GM21447 (cell line): ENCODE measurements around the gene TMOD1.
A peak's percentile ranks its signal among the peaks of the same experiment; 100 is the strongest.
"Not testable (repeated sequence)": the region's sequence is repeated elsewhere in the genome, so short reads cannot be mapped to it uniquely, and the experiment has no call there.

Source experiments
- ATAC-seq: cut with Tn5 transposase; IDR thresholded peaks from one replicate; pipeline ENCODE4 v1.9.1; 2021; ENCODE audit not compliant: unreplicated experiment

The TMOD1 gene

GRCh38 chr9:97497558-97498375 lies 3.7 kb upstream of the TMOD1 start:
- not testable (repeated sequence) for ATAC-seq

DNA sequence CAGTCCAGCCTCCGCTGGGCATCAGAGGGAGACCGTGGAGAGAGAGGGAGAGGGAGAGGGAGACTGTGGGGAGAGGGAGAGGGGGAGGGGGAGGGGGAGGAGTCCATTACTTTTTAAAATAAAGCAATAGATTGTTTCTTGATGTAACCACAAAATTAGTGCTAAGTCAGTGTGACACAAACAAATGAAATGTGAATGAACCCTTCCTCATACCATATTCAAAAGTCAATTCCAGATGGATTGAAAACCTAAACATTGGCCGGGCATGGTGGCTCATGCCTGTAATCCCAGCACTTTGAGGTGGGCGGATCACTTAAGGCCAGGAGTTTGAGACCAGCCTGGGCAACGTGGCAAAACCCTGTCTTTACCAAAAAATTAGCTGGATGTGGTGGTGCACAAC lies 2.6 kb upstream of the TMOD1 start:
- not testable (repeated sequence) for ATAC-seq

GRCh38 chr9:97500263-97500662 lies 1.2 kb upstream of the TMOD1 start:
- no peak for ATAC-seq

- no peak for ATAC-seq
These were observed 695 bp upstream of the TMOD1 start for GRCh38 chr9:97500765-97501176.

- ATAC-seq = peak; percentile 27
These were observed 431 bp downstream of the TMOD1 start for GRCh38 chr9:97501972-97502221.

DNA sequence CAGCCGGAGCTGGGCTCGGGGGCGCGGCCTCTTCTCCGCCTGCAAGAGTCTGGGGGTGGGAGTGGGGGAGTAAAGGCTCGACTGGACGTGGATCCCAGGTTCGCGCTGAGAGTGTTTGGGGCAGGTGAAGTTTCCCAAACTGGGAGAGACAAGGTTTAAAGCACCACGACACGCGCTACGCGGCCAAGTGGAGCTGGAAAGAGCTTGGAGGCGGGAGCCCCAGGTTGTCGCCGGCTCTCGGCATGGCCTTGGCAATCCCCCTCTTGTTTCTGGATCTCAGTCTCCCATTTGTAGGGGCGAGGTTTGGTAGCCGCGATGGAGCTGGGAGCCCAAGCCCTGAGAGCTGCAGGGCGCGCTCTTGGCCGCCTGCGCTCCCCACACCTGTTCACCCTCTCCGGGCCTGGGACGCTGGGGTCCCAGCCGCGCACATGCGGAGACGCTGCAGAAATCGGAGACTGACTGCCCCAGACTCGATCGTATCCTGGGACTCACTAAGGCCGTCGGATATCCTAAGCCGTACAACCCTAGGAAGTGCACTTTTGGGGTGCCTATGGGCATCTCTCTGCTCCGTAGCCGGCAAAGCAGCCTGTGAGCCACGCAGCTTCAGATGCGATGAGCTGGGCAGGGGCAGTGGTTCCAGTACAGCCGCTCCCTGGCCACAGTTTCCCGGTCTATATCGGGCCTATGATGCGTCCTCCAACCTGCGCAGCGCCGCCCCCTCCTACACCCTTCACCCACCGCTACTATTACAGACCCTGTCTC lies 937 bp downstream of the TMOD1 start:
- ATAC-seq = no peak

- ATAC-seq = no peak
These were observed 1.8 kb downstream of the TMOD1 start for GRCh38 chr9:97502984-97503861.

- no peak for ATAC-seq
These were observed 2.4 kb downstream of the TMOD1 start for GRCh38 chr9:97503862-97504210.

- ATAC-seq = no peak
These were observed 3.1 kb downstream of the TMOD1 start for GRCh38 chr9:97504381-97505216.

DNA sequence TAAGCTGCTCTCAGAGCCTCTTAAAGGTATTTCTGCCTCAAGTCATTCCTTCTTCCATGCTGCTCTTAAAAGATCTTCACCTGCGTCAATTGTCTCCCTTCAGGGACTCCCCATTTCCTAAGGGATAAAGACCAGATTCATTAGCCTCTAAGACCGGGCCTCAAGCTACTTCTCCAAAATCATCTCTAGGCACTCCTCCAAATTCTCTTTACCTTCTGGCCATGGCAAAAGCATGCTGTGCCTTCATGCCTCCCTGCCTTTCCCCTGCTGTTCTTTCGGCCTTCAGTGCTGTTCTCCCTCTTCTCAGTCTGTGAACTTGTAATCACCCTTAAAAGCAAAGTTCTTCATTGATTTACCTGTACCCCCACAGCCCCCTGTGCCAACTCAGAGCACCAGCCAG lies 4.4 kb downstream of the TMOD1 start:
- ATAC-seq = no peak

GRCh38 chr9:97506306-97506705 lies 4.8 kb downstream of the TMOD1 start:
- no peak for ATAC-seq

DNA sequence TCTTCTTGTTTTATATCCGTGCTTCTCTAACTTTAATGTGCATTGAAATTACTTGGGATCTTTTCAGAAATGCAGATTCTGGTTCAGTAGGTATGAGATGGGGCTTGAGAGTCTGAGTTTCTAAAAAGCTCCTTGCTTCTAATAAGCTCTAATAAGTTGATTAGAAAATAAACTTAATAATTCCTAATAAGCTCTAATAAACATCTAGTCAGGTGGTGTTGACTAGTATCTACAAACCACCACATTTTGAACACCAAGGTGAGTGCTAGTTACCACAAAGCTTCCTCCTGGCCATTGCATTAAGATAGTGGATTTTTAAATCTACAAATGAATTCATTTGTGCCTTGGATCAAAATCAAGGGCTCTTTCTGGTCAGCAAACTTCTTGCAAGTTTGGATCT lies 5.3 kb downstream of the TMOD1 start:
- ATAC-seq = no peak

DNA sequence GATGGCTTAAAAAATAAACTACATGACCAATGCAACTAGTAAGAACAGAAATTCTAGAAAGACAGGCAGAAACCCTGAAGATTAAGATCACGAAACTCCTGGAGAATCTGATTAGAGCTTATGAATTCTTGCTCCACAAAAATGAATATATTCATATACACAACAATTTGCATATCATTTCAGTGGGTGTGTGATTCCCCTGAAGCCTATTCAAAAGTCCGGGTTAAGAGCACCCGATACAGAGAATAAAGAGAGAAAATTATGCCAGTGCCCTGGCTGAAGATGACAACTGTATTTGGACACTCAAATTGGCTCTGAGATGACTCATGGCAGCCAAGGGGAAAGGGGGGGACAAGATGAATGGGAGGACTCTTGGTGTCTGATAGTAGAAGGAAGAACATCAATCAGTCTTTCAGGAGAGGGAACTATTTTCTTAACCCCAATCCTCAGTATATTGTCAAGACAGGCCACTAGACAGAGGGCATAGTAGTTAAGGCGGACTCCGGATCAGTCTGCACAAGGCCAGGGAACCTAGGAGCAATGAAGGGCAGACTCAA lies 6.0 kb downstream of the TMOD1 start:
- no peak for ATAC-seq

DNA sequence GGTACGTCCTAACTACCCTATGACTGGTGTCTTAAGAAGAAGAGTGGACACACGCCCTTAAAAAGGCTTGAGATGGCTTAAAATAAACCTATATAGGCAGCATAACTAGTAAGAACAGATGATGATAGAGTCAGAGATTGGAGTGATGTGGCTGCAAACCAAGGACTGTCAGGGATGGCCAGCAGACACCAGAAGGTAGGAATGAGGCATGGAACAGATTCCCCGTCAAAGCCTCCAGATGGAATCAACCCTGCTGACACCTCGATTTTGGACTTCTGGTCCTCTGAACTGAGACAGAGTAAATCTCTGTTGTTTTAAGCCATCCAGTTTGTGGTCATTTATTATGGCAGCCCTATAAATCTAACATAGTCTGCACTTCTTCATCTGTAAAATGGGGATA lies 7.4 kb downstream of the TMOD1 start:
- ATAC-seq = no peak

GRCh38 chr9:97510797-97511654 lies 9.6 kb downstream of the TMOD1 start:
- ATAC-seq = peak; percentile 59

- ATAC-seq = no peak
These were observed 10.4 kb downstream of the TMOD1 start for GRCh38 chr9:97511655-97512427.

DNA sequence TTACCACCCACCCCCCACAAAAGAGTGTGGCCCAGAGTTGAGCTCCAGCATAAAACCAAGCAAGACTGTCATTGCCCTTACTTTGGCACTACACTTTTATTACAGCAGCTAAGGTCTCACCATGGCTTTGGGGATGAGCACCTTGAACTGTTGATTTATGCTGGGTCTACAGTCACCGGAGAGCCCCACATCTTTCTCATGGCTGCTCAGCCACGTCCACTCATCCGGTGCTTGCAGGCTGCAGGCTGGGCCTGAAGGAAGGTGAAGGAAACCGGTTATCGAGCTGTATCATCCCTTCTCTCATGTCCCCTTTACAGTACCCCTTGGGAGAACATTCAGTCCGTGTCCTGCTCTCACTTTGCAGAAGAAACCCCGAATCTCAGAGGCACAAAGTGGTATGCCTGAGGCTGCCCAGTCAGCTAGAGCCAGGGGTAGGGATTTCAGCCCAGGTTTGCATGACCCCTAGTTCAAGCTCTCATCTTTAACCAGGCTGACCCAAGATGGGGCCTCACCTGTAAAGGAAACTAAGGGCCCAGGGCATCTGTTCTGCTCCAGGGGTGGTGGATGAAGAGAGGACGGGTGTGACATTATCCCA lies 11.6 kb downstream of the TMOD1 start:
- no peak for ATAC-seq

GRCh38 chr9:97514531-97514930 lies 13.1 kb downstream of the TMOD1 start:
- ATAC-seq = no peak
